Ishikawa (cell line): ENCODE results near the gene AGAP1.

Experiments used
- CEBPB ChIP-seq: IDR thresholded peaks from 2 replicates; pipeline ENCODE4 v1.6.1; 2012
- EGR1 ChIP-seq: IDR thresholded peaks from 2 replicates; pipeline ENCODE4 v1.6.1; 2012
- EP300 ChIP-seq: IDR thresholded peaks from 2 replicates; pipeline ENCODE4 v1.6.1; 2012; ENCODE audit warnings: borderline replicate concordance
- FOXM1 ChIP-seq: IDR thresholded peaks from 2 replicates; pipeline ENCODE4 v1.6.1; 2012; ENCODE audit warnings: low read depth, borderline replicate concordance
- MAX ChIP-seq: IDR thresholded peaks from 2 replicates; pipeline ENCODE4 v1.6.1; 2012
- NFIC ChIP-seq: IDR thresholded peaks from 2 replicates; pipeline ENCODE4 v1.6.1; 2012
- RAD21 ChIP-seq: IDR thresholded peaks from 2 replicates; pipeline ENCODE4 v1.6.1; 2012; ENCODE audit warnings: low read depth
- REST ChIP-seq: IDR thresholded peaks from 2 replicates; pipeline ENCODE4 v1.6.1; 2012; ENCODE audit warnings: low read depth, mild to moderate bottlenecking
- TAF1 ChIP-seq: IDR thresholded peaks from 2 replicates; pipeline ENCODE4 v1.6.1; 2012; ENCODE audit warnings: low read depth, mild to moderate bottlenecking
- YY1 ChIP-seq: IDR thresholded peaks from 2 replicates; pipeline ENCODE4 v1.6.1; 2012; ENCODE audit warnings: low read depth
- TF ChIP-seq, protein P1 (sequence below): IDR thresholded peaks from 2 replicates; pipeline ENCODE4 v1.6.1; 2012

DNA sequence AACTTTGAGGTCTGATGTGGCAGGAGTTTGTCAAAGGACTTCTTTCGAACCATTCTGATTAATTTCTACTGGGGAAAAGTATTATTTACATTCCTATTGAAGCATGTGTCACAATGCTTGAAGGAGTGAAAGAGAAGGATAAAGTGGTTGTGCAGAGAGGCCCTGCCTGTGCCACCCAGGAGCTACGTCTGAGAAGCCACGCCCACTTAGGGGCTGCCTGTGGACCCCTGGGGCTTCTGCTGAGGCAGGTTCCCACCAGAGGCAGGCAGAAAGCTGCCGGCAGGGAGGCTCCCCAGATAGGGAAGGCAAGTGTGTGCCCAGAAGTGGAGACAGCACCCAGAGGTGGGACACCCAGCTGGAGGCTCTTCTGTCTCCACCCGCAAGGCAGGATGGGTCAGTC lies 627.0 kb downstream of the AGAP1 start:
- no peak for TF ChIP-seq TAF1
- no peak for TF ChIP-seq FOXM1
- no peak for TF ChIP-seq MAX
- TF ChIP-seq EGR1 = no peak
- TF ChIP-seq YY1 = no peak
- TF ChIP-seq, protein P1, sequence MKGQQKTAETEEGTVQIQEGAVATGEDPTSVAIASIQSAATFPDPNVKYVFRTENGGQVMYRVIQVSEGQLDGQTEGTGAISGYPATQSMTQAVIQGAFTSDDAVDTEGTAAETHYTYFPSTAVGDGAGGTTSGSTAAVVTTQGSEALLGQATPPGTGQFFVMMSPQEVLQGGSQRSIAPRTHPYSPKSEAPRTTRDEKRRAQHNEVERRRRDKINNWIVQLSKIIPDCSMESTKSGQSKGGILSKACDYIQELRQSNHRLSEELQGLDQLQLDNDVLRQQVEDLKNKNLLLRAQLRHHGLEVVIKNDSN = no peak
- no peak for TF ChIP-seq NFIC
- no peak for TF ChIP-seq RAD21
- TF ChIP-seq EP300 = no peak
- no peak for TF ChIP-seq REST
- no peak for TF ChIP-seq CEBPB
